Left lobe of liver (tissue), 2 donors: ENCODE results near the gene HYAL2. TPM values are rescaled to one million over a fixed set of nuclear protein-coding genes. Genes with fewer than 3 reads are reported as not detected.

Experiments used
- ATAC-seq: fragments of 200-7000 bp; cut with Tn5 transposase; one replicate; pipeline ENCODE4 v1.9.1; 2020; ENCODE audit warnings: mild to moderate bottlenecking, moderate library complexity
- DNase-seq: peaks from one replicate; pipeline ENCODE4 v3.0.0-alpha.2; 2020; ENCODE audit warnings: low spot score
- total RNA-seq: library from RNA; stranded (reverse); gene quantifications from one replicate; pipeline ENCODE4 v1.2.1, GENCODE V29; 2021
- donor health status: DM: no; HTN: no; CAD: no; lungs with moderate emphysema.
- donor health status: DM: no; HTN: yes; CAD: no.

The HYAL2 gene, protein sequence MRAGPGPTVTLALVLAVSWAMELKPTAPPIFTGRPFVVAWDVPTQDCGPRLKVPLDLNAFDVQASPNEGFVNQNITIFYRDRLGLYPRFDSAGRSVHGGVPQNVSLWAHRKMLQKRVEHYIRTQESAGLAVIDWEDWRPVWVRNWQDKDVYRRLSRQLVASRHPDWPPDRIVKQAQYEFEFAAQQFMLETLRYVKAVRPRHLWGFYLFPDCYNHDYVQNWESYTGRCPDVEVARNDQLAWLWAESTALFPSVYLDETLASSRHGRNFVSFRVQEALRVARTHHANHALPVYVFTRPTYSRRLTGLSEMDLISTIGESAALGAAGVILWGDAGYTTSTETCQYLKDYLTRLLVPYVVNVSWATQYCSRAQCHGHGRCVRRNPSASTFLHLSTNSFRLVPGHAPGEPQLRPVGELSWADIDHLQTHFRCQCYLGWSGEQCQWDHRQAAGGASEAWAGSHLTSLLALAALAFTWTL
- 21.6 TPM for total RNA-seq

DNA sequence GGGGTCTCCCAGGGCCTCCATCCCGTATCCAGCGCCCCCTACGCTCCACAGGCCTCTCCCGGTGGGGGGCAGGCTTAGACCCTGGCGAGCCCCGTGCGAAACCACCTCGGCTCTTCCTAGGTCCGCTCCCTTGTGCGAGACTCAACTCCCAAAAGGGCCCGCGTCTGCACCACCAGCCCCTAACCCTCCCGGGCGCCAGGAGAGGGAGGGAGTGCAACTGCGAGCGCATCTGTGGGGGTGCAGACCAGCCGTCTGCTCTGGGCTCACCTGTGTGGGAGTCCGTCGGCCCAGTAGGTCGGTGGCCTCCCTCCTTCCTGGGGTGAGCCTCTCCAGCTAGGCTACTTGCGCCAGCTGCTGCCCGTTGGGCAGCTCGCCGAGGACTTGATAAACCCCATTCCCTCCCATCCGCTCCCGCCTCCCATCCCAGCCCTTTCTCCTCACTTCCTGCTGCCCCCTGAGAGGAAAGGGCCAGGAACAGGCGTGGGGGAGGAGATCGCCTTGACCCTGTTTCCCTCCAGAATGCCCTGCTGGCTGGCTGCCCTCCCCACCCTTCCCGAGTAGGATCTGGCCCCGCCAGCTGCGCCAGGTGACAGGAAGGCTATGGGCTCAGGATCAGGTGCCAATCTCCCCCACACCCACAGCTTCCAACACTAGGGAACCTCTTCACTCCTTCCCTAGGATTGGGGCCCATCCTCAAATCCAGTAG, at the start of gene HYAL2:
Gene HYAL2, minus strand, starts transcription at position 360 of the 706 bp plus-strand sequence. CDS start 2,256 bp downstream, outside the sequence.
- ATAC-seq (no peak), DNase-seq (peak; percentile 75)

- no peak for ATAC-seq
- DNase-seq = no peak
Observed at GRCh38 chr3:50371133-50371685, 48.7 kb upstream of the HYAL2 start.

DNA sequence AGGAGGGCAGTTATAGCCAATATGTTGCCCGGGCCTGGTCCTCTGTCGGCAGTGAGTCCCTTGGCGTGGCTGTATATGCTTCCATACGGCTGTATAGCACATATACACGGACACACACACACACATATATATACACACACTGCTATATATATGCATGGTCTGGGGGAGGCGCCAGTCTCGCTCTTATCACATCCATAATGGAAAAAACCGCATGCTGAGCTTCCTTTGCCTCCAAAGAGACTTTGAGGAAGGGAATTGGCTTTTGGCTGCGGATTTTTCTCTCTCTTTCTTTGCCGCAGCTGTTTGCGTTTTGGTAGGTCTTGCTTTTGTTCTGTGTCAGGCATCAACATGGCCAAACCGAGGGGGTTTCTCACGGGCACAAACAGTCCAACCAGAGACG, 48.0 kb upstream of the HYAL2 start:
- DNase-seq = no peak
- no peak for ATAC-seq

DNA sequence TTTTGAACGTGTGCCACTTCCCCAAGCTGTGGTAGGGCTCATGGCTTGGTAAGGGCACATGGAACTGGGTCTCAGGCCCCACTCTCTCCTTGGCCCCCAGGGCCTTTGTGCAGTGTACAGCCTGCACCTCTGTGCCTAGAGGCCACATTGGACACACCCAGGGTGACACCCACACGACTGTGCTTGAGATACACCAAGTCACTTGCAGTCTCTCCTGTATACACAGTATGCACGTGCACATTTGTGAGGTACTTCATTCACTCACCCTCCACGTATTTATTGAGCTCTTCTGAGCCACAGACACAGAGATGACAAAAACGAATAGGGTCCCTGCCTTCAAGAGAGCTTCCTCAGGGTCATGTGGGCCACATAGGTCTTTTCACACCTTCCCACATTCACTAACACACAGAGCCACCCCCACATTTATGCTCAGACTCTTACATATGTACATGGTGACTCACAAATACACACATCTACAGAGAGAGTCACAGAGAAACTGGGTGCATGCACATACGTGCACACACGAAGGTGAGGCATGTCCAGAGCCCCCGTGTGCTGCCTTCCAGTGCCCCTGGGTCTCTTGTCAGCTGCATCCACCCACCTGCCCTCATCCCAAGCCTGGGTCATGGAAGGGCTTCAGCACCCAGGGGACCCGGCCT, 46.6 kb upstream of the HYAL2 start:
- no peak for ATAC-seq

GRCh38 chr3:50365842-50366220, 43.3 kb upstream of the HYAL2 start:
- ATAC-seq (no peak), DNase-seq (no peak)

More for the DNA sequence above, 46.6 kb upstream of the HYAL2 start:
- no peak for DNase-seq

- ATAC-seq = peak; percentile 88
- peak; percentile 89 for DNase-seq
Observed at GRCh38 chr3:50365080-50365841, 42.7 kb upstream of the HYAL2 start.

GRCh38 chr3:50364573-50365079, 42.1 kb upstream of the HYAL2 start:
- peak; percentile 21 for ATAC-seq
- DNase-seq = no peak

GRCh38 chr3:50359760-50360110, 37.2 kb upstream of the HYAL2 start:
- DNase-seq (no peak), ATAC-seq (no peak)

GRCh38 chr3:50358911-50359759, 36.6 kb upstream of the HYAL2 start, which contains the start of gene TMEM115:
Gene TMEM115, minus strand, starts transcription at chr3:50359521. Its CDS starts 458 bp downstream, at chr3:50359063.
- ATAC-seq (peak; percentile 93), DNase-seq (peak; percentile 98)

GRCh38 chr3:50358355-50358910, 35.9 kb upstream of the HYAL2 start:
- DNase-seq (no peak), ATAC-seq (no peak)

DNA sequence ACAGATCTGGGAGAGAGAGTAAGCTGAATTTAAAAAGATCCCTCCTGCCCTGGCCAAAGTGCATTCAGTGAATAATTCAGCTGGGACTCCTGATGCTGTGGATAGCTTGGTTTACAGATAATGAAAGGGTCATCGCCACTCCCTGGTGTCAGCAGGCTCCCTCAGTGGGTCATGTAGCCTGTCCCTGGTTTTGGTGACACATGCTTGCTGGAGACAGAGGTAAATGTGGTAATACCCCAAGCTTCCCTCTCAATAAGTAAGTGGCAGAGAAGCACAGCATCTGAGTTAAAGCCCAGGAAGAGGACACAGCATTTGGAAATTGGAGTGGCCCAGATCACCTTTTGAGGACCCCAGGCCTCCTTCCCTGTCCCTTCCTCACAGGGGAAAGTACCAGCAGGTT, 34.9 kb upstream of the HYAL2 start:
- ATAC-seq (no peak), DNase-seq (no peak)

DNA sequence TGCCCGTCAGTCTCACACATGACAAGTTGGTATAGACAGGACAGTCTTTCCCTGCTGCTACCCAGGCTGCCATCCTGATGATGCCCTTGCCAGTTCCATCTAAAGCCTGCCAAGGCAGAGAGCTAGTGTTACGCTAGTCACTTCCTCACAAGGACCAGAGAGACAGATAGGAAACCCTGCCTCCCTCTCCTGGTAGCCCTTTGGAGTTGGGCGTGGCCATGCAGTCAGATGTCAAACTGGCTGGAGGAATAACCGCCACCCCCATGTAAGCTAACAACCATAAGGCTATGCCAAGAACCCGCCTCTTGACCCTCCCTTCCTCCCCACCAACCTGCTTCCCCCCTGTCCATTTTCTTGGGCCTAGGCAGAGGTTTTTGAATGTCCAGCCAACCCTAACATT, 34.0 kb upstream of the HYAL2 start:
- ATAC-seq (peak; percentile 33), DNase-seq (no peak)

- no peak for ATAC-seq
- DNase-seq = no peak
Observed at GRCh38 chr3:50355829-50356552, 33.4 kb upstream of the HYAL2 start.

DNA sequence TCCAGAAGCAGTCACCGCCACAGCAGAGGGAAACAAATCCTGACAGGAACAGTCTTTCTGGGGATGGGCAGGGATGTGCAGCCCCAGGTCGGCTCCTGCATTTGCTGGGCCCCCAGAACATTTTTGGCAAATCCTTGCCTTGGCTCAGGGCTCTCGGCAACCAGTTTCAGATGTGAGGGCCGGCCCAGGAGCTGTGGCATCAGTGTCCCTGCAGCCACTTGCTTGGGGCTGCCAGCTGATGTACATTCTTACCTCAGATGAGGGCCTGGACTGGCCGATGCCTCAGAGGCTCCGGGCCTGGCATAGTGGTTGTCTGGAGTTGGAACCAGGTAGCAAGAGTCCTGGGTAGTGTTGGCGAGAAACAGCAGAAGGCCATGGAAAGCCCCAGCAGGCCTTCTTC, 32.3 kb upstream of the HYAL2 start:
- ATAC-seq = no peak

GRCh38 chr3:50354186-50354764, 31.7 kb upstream of the HYAL2 start:
- no peak for ATAC-seq
- no peak for DNase-seq

More for the DNA sequence above, 32.3 kb upstream of the HYAL2 start:
- DNase-seq = no peak

- ATAC-seq = no peak
- DNase-seq = no peak
Observed at GRCh38 chr3:50353245-50354004, 30.9 kb upstream of the HYAL2 start.

- no peak for ATAC-seq
- no peak for DNase-seq
Observed at GRCh38 chr3:50352781-50353180, 30.2 kb upstream of the HYAL2 start.
